ENCODE measurements around the gene MARCHF3.
"Not testable (repeated sequence)": the region's sequence is repeated elsewhere in the genome, so short reads cannot be mapped to it uniquely, and the experiment has no call there.

MARCHF3 gene

DNA sequence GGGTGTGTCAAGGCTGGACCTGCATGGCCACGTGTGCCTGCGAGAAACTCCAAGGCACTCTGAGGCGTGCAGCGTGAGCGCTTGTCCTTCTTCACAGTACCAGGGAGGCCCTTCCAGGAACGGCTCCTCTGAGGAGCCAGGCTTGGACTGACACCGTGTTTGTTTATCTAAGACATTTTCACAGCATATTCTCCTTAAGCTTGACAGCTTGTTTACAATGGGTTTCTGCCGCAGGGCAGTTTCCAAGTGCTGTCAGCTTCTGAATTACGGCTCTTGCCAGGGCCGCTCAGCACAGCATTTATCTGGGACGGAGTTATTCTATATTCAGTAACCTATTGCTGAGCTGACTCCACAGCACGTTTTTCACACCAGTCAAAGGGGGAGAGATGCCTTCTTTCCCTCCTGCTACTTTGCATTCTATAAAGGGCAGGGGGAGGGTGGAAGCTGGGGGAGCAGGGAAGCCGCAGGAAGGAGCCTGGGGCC, 155.0 kb downstream of the MARCHF3 start:
- no peak for DNase-seq (ENCODE audit: low read depth in 2 of 2)

DNA sequence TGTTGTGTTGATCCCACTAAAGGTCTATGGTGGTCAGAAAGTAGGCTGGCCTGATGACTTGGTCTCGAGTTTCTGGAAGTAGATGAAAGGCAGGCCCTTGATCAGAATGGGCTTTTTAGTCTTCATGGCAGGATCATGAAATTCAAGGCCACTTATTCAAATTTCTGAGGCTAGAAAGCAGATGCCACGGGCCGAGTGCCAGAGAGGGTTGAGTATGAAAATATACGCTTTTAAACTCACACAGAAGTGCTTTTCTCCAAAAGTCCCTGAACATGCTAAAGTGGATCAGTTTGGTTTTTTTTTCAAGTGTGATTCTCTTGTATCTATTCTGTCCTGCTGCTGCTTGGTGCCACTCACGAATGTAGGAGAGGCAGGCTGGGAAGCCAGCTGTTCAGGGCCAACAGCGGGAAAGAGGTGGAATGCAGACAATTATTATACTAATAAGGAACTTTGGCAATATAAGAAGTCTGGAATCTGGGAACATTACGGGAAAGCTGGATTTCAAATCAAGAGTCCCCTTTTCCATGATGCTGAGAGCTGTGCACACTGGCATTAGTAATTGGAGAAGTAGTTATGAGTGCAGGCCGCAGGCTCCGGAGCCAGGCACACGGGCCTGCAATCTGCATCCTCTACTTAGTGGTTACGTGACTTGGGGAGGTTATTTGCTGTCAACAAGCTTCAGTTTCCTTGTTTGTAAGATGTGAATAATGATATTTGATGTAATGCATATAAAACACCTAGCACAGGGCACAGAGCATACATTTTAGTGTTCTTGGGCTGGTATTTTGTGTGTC, 157.6 kb downstream of the MARCHF3 start:
- DNase-seq (ENCODE audit: low read depth in 2 of 2) = no peak

DNA sequence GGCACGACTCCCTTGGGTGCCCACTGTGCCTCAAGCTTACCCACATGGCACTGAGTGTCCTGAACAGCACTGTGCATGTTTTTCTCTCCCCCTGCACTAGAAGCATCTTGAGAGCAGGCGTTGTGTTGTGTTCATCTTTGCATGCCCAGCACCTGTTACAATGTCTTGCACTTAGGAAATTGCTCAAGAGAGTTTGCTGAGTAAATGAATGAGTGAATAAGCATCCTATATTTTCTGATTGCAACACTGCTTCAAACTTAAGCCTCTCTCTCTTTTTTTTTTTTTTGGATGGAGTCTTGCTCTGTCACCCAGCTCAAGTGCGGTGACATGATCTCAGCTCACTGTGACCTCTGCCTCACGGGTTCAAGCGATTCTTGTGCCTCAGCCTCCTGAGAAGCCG, 158.9 kb downstream of the MARCHF3 start:
- no peak for DNase-seq (ENCODE audit: low read depth in 2 of 2)

DNA sequence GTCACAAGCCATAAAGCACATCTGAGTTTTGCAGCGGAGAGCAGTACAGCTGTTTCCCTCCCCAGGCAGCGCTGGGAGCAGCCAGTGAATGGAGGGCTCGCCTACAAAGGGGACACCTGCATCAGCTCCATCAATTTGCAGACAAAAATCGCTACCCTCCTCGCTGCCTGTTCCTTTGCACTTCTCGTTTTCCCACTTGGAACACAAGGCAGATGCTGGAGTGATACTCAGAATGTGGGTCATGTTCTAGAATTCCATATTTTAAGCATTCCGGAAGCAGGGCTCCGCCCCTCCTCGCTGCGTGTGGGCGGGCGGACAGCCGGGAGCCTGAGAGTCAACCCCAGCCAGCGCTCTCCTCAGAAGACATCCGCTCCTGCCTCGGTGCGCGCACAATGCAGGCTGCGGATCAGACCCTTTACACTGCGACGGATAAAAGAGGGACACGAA, 161.3 kb downstream of the MARCHF3 start:
- peak in 1 of 2 experiments; percentile 39 for DNase-seq (ENCODE audit: low read depth in 2 of 2)

DNA sequence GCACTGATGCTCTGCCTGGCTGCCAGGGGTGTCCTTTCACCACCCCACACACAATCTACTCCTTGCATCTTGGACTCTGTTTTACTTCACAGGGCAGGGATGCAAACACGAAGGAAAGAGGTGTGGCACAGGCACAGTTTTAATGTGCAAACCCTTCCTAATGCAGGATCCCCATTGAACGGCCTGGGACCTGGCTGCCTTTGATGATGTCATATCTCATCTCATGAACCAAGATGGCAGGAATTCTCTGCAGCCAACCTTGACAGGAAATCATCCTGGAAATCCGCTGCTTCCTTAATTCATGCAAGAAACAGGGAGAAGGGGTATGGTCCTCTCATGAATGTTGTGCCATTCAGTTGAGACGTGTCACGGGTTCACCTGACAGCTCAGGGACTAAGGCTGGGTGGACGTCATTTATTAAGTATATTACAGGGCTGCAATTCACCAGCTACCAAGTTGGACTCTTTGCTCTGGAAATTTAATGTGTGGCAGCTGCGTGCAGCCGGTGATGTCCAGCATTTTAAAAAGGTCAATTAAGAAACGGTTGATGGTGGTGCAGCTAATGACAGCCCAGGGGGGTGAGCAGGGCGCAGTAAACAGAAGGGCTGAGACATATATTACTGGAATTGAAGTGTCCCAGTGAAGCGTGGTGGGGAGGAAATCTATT, 161.9 kb downstream of the MARCHF3 start:
- DNase-seq (ENCODE audit: low read depth in 2 of 2) = no peak

DNA sequence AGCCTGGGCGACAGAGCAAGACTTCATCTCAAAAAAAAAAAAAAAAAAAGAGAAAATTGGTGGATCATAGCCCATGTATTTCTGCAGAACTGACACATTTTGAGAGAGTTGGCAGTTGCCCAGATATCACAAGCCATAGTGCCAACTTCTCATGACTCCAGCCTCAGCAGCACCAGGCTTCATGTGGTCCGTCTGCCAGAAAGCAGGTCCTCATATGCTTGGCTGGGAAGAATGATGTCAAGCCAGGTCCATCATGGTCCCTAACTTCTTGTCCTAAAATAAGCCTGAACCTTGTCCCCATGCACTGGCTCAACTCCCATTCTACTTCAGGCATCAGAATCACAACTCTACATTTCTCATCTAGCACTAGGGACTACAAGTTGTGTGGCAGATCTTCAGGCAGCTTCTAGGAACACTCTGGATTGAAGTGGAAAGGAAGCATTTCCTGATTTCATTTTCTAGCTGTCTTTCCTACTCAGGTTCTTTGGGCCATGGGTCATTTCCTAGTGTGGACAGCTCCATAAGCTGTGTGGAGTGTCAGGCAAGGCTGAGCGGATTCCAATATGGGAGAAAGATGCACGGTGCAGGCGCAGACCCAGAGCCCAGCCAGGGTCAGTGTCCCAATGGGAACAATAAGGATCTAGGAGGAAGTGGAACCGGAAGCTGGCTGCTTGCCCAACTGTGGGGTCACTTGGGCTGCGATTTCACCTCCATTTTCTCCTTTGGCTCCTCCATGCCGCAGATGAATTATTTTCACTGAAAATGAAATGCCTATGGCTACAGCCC, 163.3 kb downstream of the MARCHF3 start:
- no peak for DNase-seq (ENCODE audit: low read depth in 2 of 2)

DNA sequence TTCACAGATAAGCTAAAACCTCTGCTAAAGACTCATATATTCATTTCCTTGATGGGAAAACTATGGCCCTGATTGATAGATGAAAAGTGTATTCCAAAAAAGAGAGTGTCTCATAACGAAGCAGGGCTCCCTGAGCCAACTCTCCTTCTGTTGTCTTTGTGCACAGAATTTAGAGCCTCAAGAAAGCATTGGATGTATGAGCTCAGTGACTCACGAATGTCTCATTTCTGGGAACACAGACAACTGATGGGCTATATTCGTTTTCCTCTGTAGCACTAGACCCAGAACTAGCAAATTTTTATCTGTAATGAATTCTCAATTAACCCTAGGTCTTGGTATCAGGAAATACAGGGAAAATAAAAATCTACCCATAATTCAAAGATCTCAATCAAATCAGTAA, 165.1 kb downstream of the MARCHF3 start:
- no peak for DNase-seq (ENCODE audit: low read depth in 2 of 2)

DNA sequence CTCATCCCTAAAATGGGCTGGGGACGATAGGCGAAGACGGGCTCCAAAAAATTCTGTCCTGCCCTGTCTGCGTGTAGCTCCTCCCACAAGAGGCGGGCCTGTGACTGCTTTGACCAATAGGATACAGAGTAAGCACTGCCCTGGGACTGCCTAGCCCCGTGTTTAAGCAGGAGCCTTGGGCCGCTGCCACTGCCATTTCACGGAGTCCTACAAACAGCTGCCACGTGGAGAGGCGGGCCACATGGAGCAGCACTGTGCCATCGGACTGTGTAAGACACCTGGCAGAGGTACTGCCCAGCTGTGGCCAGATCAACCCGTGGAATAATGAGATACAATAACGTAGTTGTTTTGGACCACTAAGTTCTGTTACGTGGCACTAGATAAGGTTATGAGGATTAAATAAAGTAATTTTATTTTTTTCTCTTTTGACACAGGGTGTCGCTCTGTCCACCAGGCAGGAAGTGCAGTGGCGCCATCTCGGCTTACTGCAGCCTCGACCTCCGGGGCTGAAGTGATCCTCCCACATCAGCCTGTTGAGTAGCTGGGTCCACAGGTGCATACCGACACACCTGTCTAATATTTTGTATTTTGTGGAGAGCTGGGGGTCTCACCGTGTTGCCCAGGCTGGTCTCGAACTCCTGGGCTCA, 166.2 kb downstream of the MARCHF3 start:
- no peak for DNase-seq (ENCODE audit: low read depth in 2 of 2)

DNA sequence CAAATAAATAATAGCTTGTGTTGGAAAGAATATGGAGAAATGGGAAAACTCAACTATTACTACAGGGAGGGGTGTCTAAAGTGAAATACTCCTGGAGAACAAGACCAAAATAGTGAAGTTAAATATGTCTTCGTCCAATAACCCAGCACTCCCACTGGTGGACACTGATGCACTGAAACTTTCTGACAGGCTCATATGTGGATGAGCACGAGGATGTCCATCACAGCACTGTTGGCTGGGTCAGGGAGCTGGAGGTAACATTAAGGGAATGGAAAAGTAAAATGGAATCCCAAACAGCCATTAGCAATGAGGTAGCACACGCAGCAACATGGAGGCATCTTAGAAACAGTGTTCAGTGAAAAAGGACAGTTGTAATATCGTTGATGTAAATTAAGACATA, 167.0 kb downstream of the MARCHF3 start:
- no peak for DNase-seq (ENCODE audit: low read depth in 2 of 2)

DNA sequence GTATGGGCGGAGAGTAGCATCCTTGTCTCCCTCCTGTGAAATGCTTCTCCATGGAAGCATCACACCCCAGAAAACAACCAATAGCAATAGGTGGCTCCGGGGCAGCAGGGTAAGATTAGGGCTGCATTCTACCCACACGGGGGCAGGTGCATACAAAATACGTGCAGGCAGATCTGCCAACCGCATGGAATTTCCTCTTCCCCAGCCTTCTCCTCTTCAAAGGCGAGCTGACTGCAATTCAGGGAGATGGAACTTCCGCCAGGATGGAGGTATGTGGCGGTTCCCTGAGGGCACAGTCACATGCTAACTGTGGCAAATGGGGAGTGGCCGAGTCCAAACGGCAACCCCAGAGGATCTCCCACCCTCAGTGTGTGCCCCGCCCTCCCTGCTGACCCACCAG, 171.9 kb downstream of the MARCHF3 start:
- no peak for DNase-seq (ENCODE audit: low read depth in 2 of 2)

DNA sequence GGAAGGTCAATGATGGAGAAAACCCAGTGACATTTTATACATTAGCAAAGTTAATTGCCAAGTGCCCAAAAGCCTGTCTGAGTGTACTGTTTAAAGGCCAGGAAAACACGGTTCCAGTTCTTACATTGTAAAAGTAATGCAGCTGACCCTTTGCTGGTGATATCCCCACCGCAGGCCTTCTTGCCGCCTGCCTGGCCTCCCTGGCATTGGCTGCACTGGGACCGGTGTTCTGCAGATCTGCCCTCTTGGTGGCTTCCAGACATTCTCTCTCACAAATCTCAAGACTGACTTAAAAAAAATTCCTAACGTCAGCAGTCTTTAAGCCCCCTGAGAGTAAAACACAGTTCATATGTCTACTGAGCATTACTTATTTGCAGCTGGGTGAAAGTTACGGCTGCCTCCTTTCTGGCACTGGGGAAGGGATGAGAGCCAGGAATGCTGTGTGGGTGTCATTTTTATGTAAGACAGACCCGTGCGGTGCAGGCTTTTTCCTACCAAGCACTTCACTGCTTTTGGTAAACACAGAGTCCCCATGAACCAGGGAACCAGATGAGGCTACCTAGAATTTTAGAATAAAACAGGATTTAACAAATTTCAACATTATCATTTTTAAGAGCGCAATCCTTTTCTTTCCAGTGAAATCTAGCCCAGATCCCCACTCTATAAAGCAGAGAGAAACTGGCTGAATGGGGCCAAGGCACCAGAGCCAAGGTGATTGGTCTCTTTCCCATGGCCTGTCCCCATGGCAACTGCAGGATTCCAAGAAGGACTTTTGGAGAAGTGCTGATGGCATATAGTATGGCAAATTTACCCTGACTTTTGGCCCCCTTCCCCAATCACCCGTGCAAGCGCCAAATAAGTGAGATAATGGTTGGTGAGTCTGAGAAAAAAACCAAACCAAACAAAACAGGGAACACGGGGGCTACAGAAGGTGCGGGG, 172.6 kb downstream of the MARCHF3 start:
- DNase-seq (ENCODE audit: low read depth in 2 of 2) = no peak

DNA sequence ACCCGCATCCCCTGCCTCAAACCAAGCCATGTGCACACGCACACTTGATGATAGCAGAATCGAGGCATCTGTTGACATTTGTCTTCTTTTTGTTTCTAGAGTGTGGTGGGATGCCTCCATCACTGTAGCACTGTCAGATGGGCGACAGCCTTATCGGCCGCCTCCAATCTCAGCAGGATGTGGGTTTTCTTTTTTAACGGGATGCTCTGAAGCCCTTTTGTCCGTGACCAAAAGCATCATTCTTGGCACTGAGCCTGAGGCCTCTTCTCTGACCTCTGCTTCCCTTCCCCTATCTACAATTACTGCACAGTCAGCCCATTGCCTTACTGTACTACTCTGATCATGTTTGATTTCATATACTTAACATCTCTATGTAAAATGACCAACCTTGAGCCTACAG, 175.1 kb downstream of the MARCHF3 start:
- no peak for DNase-seq (ENCODE audit: low read depth in 2 of 2)

DNA sequence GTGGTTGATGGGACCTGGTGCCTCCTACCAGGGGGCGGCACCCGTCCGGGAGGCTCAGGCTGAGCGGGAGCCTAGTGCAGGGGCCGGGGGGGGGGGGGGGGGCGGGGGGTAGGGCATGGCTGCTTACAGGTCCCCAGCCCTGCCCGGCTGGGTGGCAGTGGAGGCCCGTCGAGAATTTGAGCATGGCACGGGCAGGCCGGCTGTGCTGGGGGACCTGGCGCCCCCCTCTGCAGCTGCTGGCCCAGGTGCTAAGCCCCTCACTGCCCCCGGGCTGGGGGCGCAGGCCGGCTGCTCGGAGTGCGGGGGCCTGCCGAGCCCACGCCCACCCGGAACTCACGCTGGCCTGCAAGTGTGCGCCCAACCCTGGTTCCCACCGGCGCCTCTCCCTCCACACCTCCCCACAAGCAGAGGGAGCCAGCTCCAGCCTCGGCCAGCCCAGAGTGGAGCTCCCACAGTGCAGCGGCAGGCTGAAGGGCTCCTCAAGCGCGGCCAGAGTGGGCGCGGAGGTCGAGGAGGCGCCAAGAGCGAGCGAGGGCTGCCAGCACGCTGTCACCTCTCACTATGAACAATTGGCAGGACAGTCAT, 175.7 kb downstream of the MARCHF3 start:
- no peak for DNase-seq (ENCODE audit: low read depth in 2 of 2)

DNA sequence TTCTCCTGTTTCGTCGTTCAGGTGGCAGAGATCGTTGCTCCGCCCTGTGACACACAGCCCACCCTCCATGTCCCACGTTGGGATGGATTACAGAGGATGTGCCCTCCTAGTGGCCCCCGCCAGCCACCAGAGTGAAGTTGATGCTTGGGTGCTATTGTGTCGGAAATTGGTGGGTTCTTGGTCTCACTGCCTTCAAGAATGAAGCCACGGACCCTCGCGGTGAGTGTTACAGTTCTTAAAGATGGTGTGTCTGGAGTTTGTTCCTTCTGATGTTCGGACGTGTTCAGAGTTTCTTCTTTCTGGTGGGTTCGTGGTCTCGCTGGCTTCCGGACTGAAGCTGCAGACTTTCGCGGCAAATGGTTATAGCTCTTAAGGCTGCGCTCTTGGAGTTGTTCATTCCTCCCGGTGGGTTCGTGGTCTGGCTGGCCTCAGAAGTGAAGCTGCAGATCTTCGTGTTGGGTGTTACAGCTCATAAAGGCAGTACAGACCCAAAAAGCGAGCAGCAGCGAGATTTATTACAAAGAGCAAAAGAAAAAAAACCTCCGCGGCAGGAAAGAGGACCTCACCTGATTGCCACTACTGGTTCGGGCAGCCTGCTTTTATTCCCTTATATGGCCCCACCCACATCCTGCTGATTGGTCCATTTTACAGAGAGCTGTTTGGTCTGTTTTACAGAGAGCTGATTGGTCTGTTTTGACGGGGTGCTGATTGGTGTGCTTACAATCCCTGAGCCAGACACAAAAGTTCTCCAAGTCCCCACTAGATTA, 176.6 kb downstream of the MARCHF3 start:
- not testable (repeated sequence) for DNase-seq (ENCODE audit: low read depth in 2 of 2)

DNA sequence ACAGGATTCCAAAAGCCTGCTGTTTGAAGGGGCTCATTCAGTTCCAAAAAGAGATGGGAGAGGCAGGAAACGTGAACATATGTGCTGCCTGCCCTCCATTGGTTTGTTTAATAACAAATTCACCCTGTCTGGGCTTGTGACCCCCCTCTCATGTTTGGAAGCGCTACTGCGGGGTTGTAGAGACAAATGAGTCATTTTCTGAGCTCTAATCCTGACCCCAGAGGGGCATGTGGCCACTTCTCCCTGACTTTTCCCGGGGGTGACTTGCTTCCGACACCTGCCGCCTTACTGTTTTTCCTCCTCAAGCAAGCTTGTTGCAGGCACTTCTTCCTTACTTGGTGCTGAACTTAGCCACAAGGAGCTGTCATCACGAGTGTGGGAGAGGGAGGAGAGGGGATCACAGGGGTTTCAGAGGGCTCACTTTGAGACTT, 177.5 kb downstream of the MARCHF3 start:
- no peak for DNase-seq (ENCODE audit: low read depth in 2 of 2)

DNA sequence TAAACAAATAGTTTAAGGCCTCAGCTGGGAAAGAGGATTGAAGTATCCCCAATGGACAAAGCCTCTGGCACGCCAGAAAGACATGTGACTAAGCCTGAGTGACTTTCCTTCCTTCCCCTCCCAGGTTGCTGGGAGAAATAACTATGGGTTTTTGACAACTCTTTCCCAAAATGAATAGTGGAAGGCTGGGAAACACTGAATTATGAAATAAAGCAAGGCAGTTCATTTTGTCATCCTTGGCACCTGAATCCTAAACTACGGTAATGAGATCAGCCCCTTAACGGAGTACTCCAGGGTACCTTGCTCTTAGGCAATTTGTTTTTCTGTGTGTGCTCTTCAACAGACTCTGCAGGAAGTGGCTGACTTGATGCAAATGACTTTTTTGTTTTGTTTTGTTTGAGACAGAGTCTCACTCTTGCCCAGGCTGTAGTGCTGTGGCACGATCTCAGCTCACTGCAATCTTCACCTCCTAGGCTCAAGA, 178.2 kb downstream of the MARCHF3 start:
- DNase-seq (ENCODE audit: low read depth in 2 of 2) = no peak

DNA sequence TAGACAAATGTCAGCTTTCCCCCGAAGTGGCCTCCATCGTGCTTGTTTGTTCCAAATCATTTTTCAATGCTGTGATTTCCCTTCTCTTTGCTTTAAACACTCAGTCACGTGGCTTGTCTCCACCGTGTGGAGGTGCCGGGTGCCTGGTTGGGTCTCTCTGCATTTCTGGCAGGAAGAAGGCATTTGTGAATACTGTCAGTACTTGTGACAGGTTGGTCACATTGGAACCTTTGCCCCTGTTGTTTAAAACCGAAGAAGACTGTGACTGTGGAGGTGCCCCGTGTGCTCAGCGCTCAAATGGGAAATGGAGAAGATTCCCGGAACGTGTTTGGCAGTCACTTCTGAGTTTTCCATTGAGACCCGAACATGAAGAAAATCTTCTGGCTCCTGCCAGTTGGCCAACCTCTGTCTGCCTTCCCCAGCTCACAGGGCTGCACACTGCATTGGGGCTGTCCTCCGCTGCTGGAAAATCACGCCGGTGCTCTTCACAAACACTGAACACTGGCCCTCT, 178.8 kb downstream of the MARCHF3 start:
- no peak for DNase-seq (ENCODE audit: low read depth in 2 of 2)

DNA sequence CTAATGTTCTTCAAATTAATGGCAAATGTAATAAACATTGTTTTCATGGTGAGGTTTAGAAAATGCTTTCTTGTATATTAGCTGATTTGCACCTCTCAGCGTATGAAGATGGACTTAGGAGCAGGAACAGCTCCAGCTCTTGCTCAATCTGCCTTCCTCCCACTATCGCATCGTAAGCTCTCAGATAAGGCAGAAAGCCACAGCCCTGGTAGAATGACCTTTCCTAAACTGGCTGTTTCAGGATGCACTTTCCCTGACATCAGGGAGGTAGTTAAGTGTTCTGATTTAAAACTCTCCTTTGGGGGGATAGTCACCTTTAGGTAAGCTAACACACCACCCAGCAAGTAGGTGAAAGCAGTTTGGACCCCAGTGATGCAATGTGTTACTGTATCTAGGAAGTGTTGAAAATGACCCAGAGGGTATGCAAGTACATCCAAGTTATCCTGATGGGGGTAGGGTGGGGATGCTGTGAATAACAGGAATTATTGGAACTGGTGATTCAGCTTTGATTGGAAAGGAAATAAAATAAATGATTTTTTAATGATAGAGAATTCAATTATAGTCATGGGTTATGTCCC, 181.2 kb downstream of the MARCHF3 start:
- DNase-seq (ENCODE audit: low read depth in 2 of 2) = no peak

DNA sequence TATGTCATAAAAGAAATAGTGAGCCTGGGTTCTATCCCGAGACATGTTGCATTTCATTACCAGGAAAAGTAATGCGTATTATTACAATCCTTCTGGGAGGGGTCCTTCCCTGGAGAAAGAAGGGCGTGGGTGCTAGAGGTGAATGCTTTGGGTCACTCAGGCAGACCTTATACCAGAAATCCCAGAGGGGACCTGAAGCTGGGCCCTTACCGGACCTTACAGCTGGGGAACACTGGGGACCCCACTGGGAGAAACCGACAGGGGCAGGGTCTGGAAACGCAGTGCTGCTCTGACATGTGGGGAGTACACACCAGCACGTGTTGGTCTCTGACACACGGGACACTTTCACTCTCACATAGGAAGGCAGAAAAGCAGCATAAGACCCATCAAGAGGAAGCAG, 182.1 kb downstream of the MARCHF3 start:
- no peak for DNase-seq (ENCODE audit: low read depth in 2 of 2)
